Adrenal gland (tissue), 12 donors: ENCODE data around the gene HS2ST1. TPM values are rescaled to one million over a fixed set of nuclear protein-coding genes. Genes with fewer than 3 reads are reported as not detected.

Source experiments
- DNase-seq, 7 donors: peaks; one replicate each; pipeline ENCODE4 v3.0.0-alpha.2; 2019 to 2020
- H3K27ac ChIP-seq, 5 donors: fragments of 200-600 bp; sonication (generic) in 4 of 5; 1 replicate in 3 of 5; 2 replicates in 2 of 5; pipeline versions ENCODE4 v1.5.1 to v1.8.0; 2016 to 2020; ENCODE audit warnings: mild to moderate bottlenecking in 1 of 5
- H3K27me3 ChIP-seq: fragments of 200-600 bp; 2 replicates; pipeline ENCODE4 v1.8.0; 2021
- H3K36me3 ChIP-seq, 2 donors: fragments of 200-600 bp; replicated peaks in 1 of 2; 1 replicate in 1 of 2; 2 replicates in 1 of 2; pipeline versions ENCODE4 v1.5.1 to v1.8.0; 2018 to 2022
- H3K4me1 ChIP-seq, 2 donors: fragments of 200-600 bp; replicated peaks in 1 of 2; 1 replicate in 1 of 2; 2 replicates in 1 of 2; pipeline versions ENCODE4 v1.5.1 to v1.8.0; 2018 to 2021
- H3K4me3 ChIP-seq, 4 donors: fragments of 200-600 bp; sonication (generic) in 3 of 4; one replicate each; pipeline ENCODE4 v1.5.1; 2016 to 2018
- H3K9me3 ChIP-seq, 3 donors: fragments of 200-600 bp; sonication (generic) in 1 of 3; replicated peaks in 1 of 3; 1 replicate in 2 of 3; 2 replicates in 1 of 3; pipeline versions ENCODE4 v1.5.1 to v1.8.0; 2016 to 2021
- CTCF ChIP-seq, 6 experiments: fragments of 450-650 bp in 4 of 6; fragments of 200-600 bp in 2 of 6; sonication (generic) in 1 of 6; IDR thresholded peaks; 1 replicate in 5 of 6; 2 replicates in 1 of 6; pipeline versions ENCODE4 v1.5.1 to v1.8.0; 2016 to 2021; ENCODE audit warnings: antibody characterized with exemption in 6 of 6, mild to moderate bottlenecking in 2 of 6, moderate library complexity in 1 of 6
- POLR2A ChIP-seq, 2 donors: fragments of 450-650 bp; IDR thresholded peaks; one replicate each; pipeline ENCODE4 v1.6.1; 2017; ENCODE audit warnings: antibody characterized with exemption in 2 of 2, mild to moderate bottlenecking in 2 of 2, moderate library complexity in 1 of 2
- WGBS, 4 donors: extraction: QIAGEN DNeasy Blood & Tissue Kit in 2 of 4; methylation state at CpG; one replicate each; pipeline versions ENCODE4 v1.1.5 to v1.1.7; 2013 to 2017; 5-methylcytosine and 5-hydroxymethylcytosine counted together
- intact Hi-C, 2 donors: fragments of 100-400 bp; cut with DNase I; formaldehyde crosslinking; loops; one replicate each; pipeline versions ENCODE4 v1.14.1 to v1.15.0; 2022 to 2023
- polyA plus RNA-seq, 3 donors: library from polyadenylated mRNA; stranded (reverse); fragments of 200-250 nt in 2 of 3; fragments of 350-450 nt in 1 of 3; fragmentation: Illumina TruSeq in 1 of 3; extraction: RNeasy Lipid Tissue Mini Kit (QIAGEN cat#74804) in 1 of 3; gene quantifications; one replicate each; pipeline ENCODE4 v1.2.3, GENCODE V29; 2013 to 2014
- total RNA-seq, 9 donors: library from RNA; depleted of rRNA in 4 of 9; stranded (reverse); fragments of >200 nt in 4 of 9; fragments of 120-200 nt in 1 of 9; fragmentation: NEBNext Ultra II Directional in 1 of 9; extraction: Animal tissue kit (Norgen Biotek cat#: 25700) in 1 of 9; gene quantifications; one replicate each; pipeline versions ENCODE4 v1.1.0 to v1.2.4, GENCODE V29; 2013 to 2023
- donor health status: healthy with polysubstance abuse.
- donor health status: Bipolar disorder and iron deficiency.
- donor health status: DM: yes; HTN: yes; CAD: no.
- donor health status: DM: no; HTN: no; CAD: no.
- donor health status: DM: no; HTN: no; CAD: no.
- donor health status: DM: yes; HTN: yes; CAD: no.

The HS2ST1 gene
- total and polyA plus RNA-seq, 12 donors, result 11.2 to 131 (median 46.5) TPM

- Histone ChIP-seq H3K4me1 (no peaks in the 10 kb centered on the region), H3K9me3 (no peaks in the 10 kb centered on the region), H3K27ac (no peak overlapping the region), H3K36me3 (no peaks in the 10 kb centered on the region), H3K27me3 (no peaks in the 10 kb centered on the region), H3K4me3 (no peak overlapping the region)
- TF ChIP-seq CTCF (IDR thresholded peaks at IDR 0.05), result peak; percentile 49 to 71 (median 66)
- TF ChIP-seq POLR2A (IDR thresholded peaks at IDR 0.05), result no peak
- DNase-seq, result peak in 4 of 7 donors; percentile 31 to 60 (median 46)
- intact Hi-C loops, result loop anchor here (10.0 kb wide), 2 partner anchors 50 to 130 kb away; partner anchors contain the start of genes HS2ST1 (in 1 of the 2) and SELENOF (in 1 of the 2)
- 29 to 40% (median 36%) methylated on average over 2 of the region's 2 CpGs for WGBS, 4 donors
Observed at GRCh38 chr1:86965012-86965826, 50.8 kb downstream of the HS2ST1 start.

- Histone ChIP-seq H3K4me1 (no peaks in the 10 kb centered on the region), H3K27me3 (no peaks in the 10 kb centered on the region), H3K4me3 (no peak overlapping the region), H3K9me3 (no peaks in the 10 kb centered on the region), H3K36me3 (no peaks in the 10 kb centered on the region), H3K27ac (no peak overlapping the region)
- intact Hi-C loops, result loop anchor here (10.0 kb wide), 2 partner anchors 51 to 131 kb away; partner anchors contain the start of genes HS2ST1 (in 1 of the 2) and SELENOF (in 1 of the 2)
- no peak for DNase-seq
- 87 to 100% (median 90%) methylated on average over 1 of the region's 1 CpG for WGBS, 4 donors
- TF ChIP-seq CTCF (IDR thresholded peaks at IDR 0.05) (no peak), POLR2A (IDR thresholded peaks at IDR 0.05) (no peak)
Observed at GRCh38 chr1:86965827-86966182, 51.4 kb downstream of the HS2ST1 start.

GRCh38 chr1:86970938-86971337 is 56.5 kb downstream of the HS2ST1 start:
- DNase-seq, result no peak
- H3K27me3 ChIP-seq, result no peaks in the 10 kb centered on the region
- no peak overlapping the region for H3K27ac ChIP-seq
- no peaks in the 10 kb centered on the region for H3K36me3 ChIP-seq
- H3K4me3 ChIP-seq, result no peak overlapping the region
- intact Hi-C loops, result no loop called here
- peaks cover 8 to 9% of the 10 kb centered on the region in 2 donors for H3K4me1 ChIP-seq
- TF ChIP-seq POLR2A (IDR thresholded peaks at IDR 0.05), result no peak
- no peak for TF ChIP-seq CTCF (IDR thresholded peaks at IDR 0.05)
- WGBS, 4 donors, result 49 to 51% (median 50%) methylated on average over 2 of the region's 2 CpGs
- H3K9me3 ChIP-seq, result no peaks in the 10 kb centered on the region

- no peak for DNase-seq
- H3K27ac ChIP-seq, result no peak overlapping the region
- TF ChIP-seq CTCF (IDR thresholded peaks at IDR 0.05), result no peak
- no peak for TF ChIP-seq POLR2A (IDR thresholded peaks at IDR 0.05)
- no peaks in the 10 kb centered on the region for H3K36me3 ChIP-seq
- WGBS, 4 donors, result 34 to 49% (median 43%) methylated on average over 3 of the region's 3 CpGs
- H3K4me1 ChIP-seq, result peaks cover 9 to 13% of the 10 kb centered on the region in 2 donors
- no peak overlapping the region for H3K4me3 ChIP-seq
- intact Hi-C loops, result no loop called here
- no peaks in the 10 kb centered on the region for H3K9me3 ChIP-seq
- H3K27me3 ChIP-seq, result no peaks in the 10 kb centered on the region
Observed at GRCh38 chr1:86971778-86972177, 57.3 kb downstream of the HS2ST1 start.
